GM12878 (cell line): Measurements from ENCODE around the gene C1orf74. TPM values are rescaled to one million over a fixed set of nuclear protein-coding genes. Genes with fewer than 3 reads are reported as not detected.

ENCODE experiments used
- ATAC-seq: fragments of 200-7000 bp; cut with Tn5 transposase; 3 replicates; pipeline ENCODE4 v1.9.1; 2020; ENCODE audit warnings: mild to moderate bottlenecking, moderate library complexity
- BruUV-seq: library from RNA; stranded (reverse); fragments of 400-500 nt; replicated peaks from 2 replicates; lab custom pipeline; 2021; lab: Mats Ljungman, UMichigan
- CTCF ChIA-PET: fragments of 300-600 bp; sonication (Branson Sonifier 250); formaldehyde crosslinking; extraction: SDS; loops from one replicate; lab custom pipeline; 2021; ENCODE audit warnings: inconsistent platforms; lab: Yijun Ruan, JAX
- POLR2A ChIA-PET: fragments of 350-600 bp; formaldehyde crosslinking; extraction: SDS; loops from one replicate; lab custom pipeline; 2021; ENCODE audit warnings: inconsistent platforms; lab: Charles Lee
- RAD21 ChIA-PET: fragments of 300-600 bp; sonication (Branson Sonifier 250); formaldehyde crosslinking; loops from one replicate; lab custom pipeline; 2023; ENCODE audit warnings: antibody characterized with exemption; ENCODE audit not compliant: unreplicated experiment; lab: Charles Lee
- SMC1A ChIA-PET: fragments of 300-600 bp; sonication (Branson Sonifier 250); formaldehyde crosslinking; loops from one replicate; lab custom pipeline; 2023; ENCODE audit not compliant: unreplicated experiment, uncharacterized antibody; lab: Charles Lee
- DNase-seq: peaks from one replicate; pipeline ENCODE4 v3.0.0-alpha.2; 2011; ENCODE audit warnings: low read depth, low spot score
- FAIRE-seq: peaks from 3 replicates; lab custom pipeline; 2011; peaks lifted over from hg19 to GRCh38; lab: Jason Lieb, UNC
- H2AFZ ChIP-seq: 2 replicates; pipeline ENCODE4 v1.6.0; 2011; ENCODE audit warnings: low read depth, low read length, control low read depth; ENCODE audit not compliant: control insufficient read depth
- H3K27ac ChIP-seq: 2 replicates; pipeline ENCODE4 v1.5.1; 2011; ENCODE audit warnings: control low read depth; ENCODE audit not compliant: control insufficient read depth, insufficient read depth
- H3K27me3 ChIP-seq, 2 experiments: replicated peaks in 1 of 2; 2 replicates each; pipeline versions ENCODE4 v1.6.0 to v1.6.1; 2011; ENCODE audit warnings: low read length in 1 of 2; ENCODE audit not compliant: control insufficient read depth in 2 of 2, insufficient read depth in 2 of 2
- H3K36me3 ChIP-seq, 2 experiments: 2 replicates each; pipeline ENCODE4 v1.5.1; 2011; ENCODE audit warnings: low read length in 1 of 2; ENCODE audit not compliant: control insufficient read depth in 2 of 2, insufficient read depth in 2 of 2
- H3K4me1 ChIP-seq: 2 replicates; pipeline ENCODE4 v1.6.1; 2011; ENCODE audit warnings: mild to moderate bottlenecking, low read length, moderate library complexity, mixed read lengths; ENCODE audit not compliant: control insufficient read depth, insufficient read depth
- H3K4me2 ChIP-seq: 2 replicates; pipeline ENCODE4 v1.6.0; 2011; ENCODE audit warnings: control low read depth; ENCODE audit not compliant: control insufficient read depth, insufficient read depth
- H3K4me3 ChIP-seq: fragments of 200-600 bp; sonication (generic); 2 replicates; pipeline ENCODE4 v1.5.1; 2016
- H3K79me2 ChIP-seq: 2 replicates; pipeline ENCODE4 v1.6.0; 2011; ENCODE audit warnings: low read length; ENCODE audit not compliant: control insufficient read depth, insufficient read depth
- H3K9ac ChIP-seq: 2 replicates; pipeline ENCODE4 v1.8.0; 2011; ENCODE audit warnings: low read length, control low read depth, mixed read lengths; ENCODE audit not compliant: control insufficient read depth, insufficient read depth
- H3K9me3 ChIP-seq: replicated peaks from 3 replicates; pipeline ENCODE4 v1.5.1; 2011; ENCODE audit warnings: mild to moderate bottlenecking, low read length; ENCODE audit not compliant: control insufficient read depth, insufficient read depth
- H4K20me1 ChIP-seq: 2 replicates; pipeline ENCODE4 v1.6.0; 2011; ENCODE audit not compliant: control insufficient read depth, insufficient read depth
- DPF2 ChIP-seq: fragments of 450-650 bp; IDR thresholded peaks from 2 replicates; pipeline ENCODE4 v1.6.1; 2017; ENCODE audit warnings: mild to moderate bottlenecking
- PML ChIP-seq: IDR thresholded peaks from 2 replicates; pipeline ENCODE4 v1.6.1; 2012; ENCODE audit warnings: low read length, inconsistent platforms
- POLR2AphosphoS5 ChIP-seq: IDR thresholded peaks from 2 replicates; pipeline ENCODE4 v1.6.1; 2011; ENCODE audit warnings: mild to moderate bottlenecking, low read length, inconsistent platforms
- SUZ12 ChIP-seq: fragments of 200-600 bp; sonication (generic); IDR thresholded peaks from one replicate; pipeline ENCODE4 v1.6.1; 2018; ENCODE audit warnings: antibody characterized with exemption, mild to moderate bottlenecking; ENCODE audit not compliant: unreplicated experiment
- ZSCAN29 ChIP-seq: fragments of 450-650 bp; IDR thresholded peaks from 2 replicates; pipeline ENCODE4 v1.6.1; 2017; ENCODE audit warnings: mild to moderate bottlenecking, moderate library complexity
- WGBS: methylation state at CpG from one replicate; pipeline ENCODE4 v1.1.6; 2016; ENCODE audit warnings: low lambda C conversion rate; ENCODE audit not compliant: insufficient replicate concordance, insufficient coverage; ENCODE audit errors: missing lambda C conversion rate; 5-methylcytosine and 5-hydroxymethylcytosine counted together
- in situ Hi-C: fragments of 300-500 bp; cut with MboI; formaldehyde crosslinking; loops from 9 replicates; pipeline ENCODE4 v1.14.3; 2018; ENCODE audit warnings: mixed read lengths
- intact Hi-C: fragments of 100-400 bp; cut with micrococcal nuclease; formaldehyde crosslinking; loops from one replicate; pipeline ENCODE4 v1.14.2; 2022; ENCODE audit not compliant: unreplicated experiment
- polyA plus RNA-seq, 11 experiments: library from polyadenylated mRNA; depleted of rRNA in 4 of 11; unstranded in 6 of 11; stranded (reverse) in 5 of 11; fragments of >200 nt; fragmentation: Nextera tagmentation in 4 of 11; fragmentation: Illumina TruSeq in 1 of 11; extraction: Ambion mirVana in 4 of 11; extraction: Trizol in 1 of 11; gene quantifications; 1 replicate in 1 of 11; 2 replicates in 10 of 11; pipeline versions ENCODE4 v1.2.1 to v1.2.3, GENCODE V29; 2011 to 2016; ENCODE audit warnings: inconsistent platforms in 2 of 11, missing spikeins in 2 of 11, low read depth in 1 of 11
- total RNA-seq, 4 experiments: library from RNA; depleted of rRNA in 3 of 4; stranded (reverse); fragments of >200 nt in 3 of 4; fragmentation: Illumina TruSeq in 1 of 4; extraction: Trizol in 1 of 4; gene quantifications; 2 replicates each; pipeline versions ENCODE4 v1.2.1 to v1.2.3, GENCODE V29; 2013 to 2021
- TF ChIP-seq, protein P1 (sequence below): IDR thresholded peaks from 2 replicates; pipeline ENCODE4 v1.6.1; 2012; ENCODE audit warnings: low read length, inconsistent platforms
- TF ChIP-seq, protein P2 (sequence below): fragments of 450-650 bp; IDR thresholded peaks from 2 replicates; pipeline ENCODE4 v1.6.1; 2017; ENCODE audit warnings: antibody characterized with exemption, mild to moderate bottlenecking, moderate library complexity

C1orf74 gene
- total and polyA plus RNA-seq, 10 of the 15 experiments (the other 5 are each of a cell fraction or from before 2014, with no cell fraction given) = 3.1 to 5.5 (median 3.6) TPM

DNA sequence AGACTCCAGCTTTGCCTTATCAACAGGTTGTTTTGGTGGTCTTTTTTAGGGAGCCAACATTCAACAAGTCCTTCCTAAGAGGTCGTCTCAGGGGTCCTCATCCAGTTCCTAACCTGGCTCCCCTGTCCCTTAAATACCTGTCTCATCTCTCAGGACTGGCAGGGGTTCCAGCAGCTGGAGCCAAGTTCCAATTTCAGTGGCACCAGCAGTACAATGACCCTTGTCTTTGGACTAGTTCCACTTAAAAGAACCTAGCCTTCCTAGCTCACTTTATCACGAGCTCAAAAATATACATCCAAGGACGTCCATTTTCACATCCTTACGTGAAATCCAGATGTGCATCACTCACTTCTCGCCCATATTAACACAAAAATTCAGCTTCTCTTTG is 47.2 kb downstream of the C1orf74 start:
- no peaks in the 10 kb centered on the region for H3K27me3 ChIP-seq
- DNase-seq (no peak), FAIRE-seq (no peak), ATAC-seq (no peak)
- H3K79me2 ChIP-seq = no peaks in the 10 kb centered on the region
- ChIA-PET RAD21 (interaction anchor here (0.8 to 2.1 kb wide), 7 partner anchors 9 to 140 kb away, joined by 3 to 8 read pairs (median 3); no protein-coding TSS in a partner anchor), SMC1A (interaction anchor here (0.6 to 2.9 kb wide), 12 partner anchors 9 to 130 kb away, joined by 3 to 14 read pairs (median 4); no protein-coding TSS in a partner anchor), POLR2A (interaction anchor here (1.1 to 1.3 kb wide), 3 partner anchors 10 to 79 kb away, joined by 3 to 5 read pairs (median 3); no protein-coding TSS in a partner anchor), CTCF (interaction anchor here (1.3 to 3.0 kb wide), 5 partner anchors 9 to 139 kb away, joined by 3 to 36 read pairs (median 5); no protein-coding TSS in a partner anchor)
- no peaks in the 10 kb centered on the region for H3K36me3 ChIP-seq
- TF ChIP-seq DPF2 (no peak), PML (no peak), POLR2AphosphoS5 (no peak), ZSCAN29 (no peak), SUZ12 (no peak)
- TF ChIP-seq, protein P1, sequence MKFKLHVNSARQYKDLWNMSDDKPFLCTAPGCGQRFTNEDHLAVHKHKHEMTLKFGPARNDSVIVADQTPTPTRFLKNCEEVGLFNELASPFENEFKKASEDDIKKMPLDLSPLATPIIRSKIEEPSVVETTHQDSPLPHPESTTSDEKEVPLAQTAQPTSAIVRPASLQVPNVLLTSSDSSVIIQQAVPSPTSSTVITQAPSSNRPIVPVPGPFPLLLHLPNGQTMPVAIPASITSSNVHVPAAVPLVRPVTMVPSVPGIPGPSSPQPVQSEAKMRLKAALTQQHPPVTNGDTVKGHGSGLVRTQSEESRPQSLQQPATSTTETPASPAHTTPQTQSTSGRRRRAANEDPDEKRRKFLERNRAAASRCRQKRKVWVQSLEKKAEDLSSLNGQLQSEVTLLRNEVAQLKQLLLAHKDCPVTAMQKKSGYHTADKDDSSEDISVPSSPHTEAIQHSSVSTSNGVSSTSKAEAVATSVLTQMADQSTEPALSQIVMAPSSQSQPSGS = no peak
- TF ChIP-seq, protein P2, sequence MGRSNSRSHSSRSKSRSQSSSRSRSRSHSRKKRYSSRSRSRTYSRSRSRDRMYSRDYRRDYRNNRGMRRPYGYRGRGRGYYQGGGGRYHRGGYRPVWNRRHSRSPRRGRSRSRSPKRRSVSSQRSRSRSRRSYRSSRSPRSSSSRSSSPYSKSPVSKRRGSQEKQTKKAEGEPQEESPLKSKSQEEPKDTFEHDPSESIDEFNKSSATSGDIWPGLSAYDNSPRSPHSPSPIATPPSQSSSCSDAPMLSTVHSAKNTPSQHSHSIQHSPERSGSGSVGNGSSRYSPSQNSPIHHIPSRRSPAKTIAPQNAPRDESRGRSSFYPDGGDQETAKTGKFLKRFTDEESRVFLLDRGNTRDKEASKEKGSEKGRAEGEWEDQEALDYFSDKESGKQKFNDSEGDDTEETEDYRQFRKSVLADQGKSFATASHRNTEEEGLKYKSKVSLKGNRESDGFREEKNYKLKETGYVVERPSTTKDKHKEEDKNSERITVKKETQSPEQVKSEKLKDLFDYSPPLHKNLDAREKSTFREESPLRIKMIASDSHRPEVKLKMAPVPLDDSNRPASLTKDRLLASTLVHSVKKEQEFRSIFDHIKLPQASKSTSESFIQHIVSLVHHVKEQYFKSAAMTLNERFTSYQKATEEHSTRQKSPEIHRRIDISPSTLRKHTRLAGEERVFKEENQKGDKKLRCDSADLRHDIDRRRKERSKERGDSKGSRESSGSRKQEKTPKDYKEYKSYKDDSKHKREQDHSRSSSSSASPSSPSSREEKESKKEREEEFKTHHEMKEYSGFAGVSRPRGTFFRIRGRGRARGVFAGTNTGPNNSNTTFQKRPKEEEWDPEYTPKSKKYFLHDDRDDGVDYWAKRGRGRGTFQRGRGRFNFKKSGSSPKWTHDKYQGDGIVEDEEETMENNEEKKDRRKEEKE = no peak
- in situ Hi-C loops = no loop called here
- H2AFZ ChIP-seq = no peak overlapping the region
- no peak overlapping the region for H3K4me2 ChIP-seq
- H3K9ac ChIP-seq = no peak overlapping the region
- H3K4me3 ChIP-seq = no peak overlapping the region
- H3K4me1 ChIP-seq = no peaks in the 10 kb centered on the region; the same call in 1 of the 2 replicates
- 24% methylated on average over 5 of the region's 5 CpGs for WGBS
- no peak overlapping the region for H3K27ac ChIP-seq
- H3K9me3 ChIP-seq = no peaks in the 10 kb centered on the region
- intact Hi-C loops = no loop called here
- BruUV-seq = no TSS peak
- no peaks in the 10 kb centered on the region for H4K20me1 ChIP-seq
